Fibroblast of gingiva (primary cell): ENCODE results near the gene OIT3.
A peak's percentile ranks its signal among the peaks of the same experiment; 100 is the strongest.

Source experiments
- DNase-seq: peaks from one replicate; pipeline ENCODE4 v3.0.0-alpha.2; 2011; ENCODE audit warnings: low read depth

The OIT3 gene

GRCh38 chr10:72893136-72893798, at the start of gene OIT3:
Gene OIT3 (plus strand): TSS chr10:72893739. CDS start chr10:72893799, 60 bp downstream.
- peak; percentile 4 for DNase-seq

GRCh38 chr10:72846238-72846637, 47.3 kb upstream of the OIT3 start:
- DNase-seq: peak; percentile 35

GRCh38 chr10:72847681-72848080, 45.9 kb upstream of the OIT3 start:
- DNase-seq: no peak

- no peak for DNase-seq
Measured at GRCh38 chr10:72850861-72851260, 42.7 kb upstream of the OIT3 start.

GRCh38 chr10:72851509-72851908, 42.0 kb upstream of the OIT3 start:
- no peak for DNase-seq

- no peak for DNase-seq
Measured at GRCh38 chr10:72852508-72852907, 41.0 kb upstream of the OIT3 start.

GRCh38 chr10:72855129-72855528, 38.4 kb upstream of the OIT3 start:
- DNase-seq: no peak

GRCh38 chr10:72855790-72856189, 37.7 kb upstream of the OIT3 start:
- no peak for DNase-seq

GRCh38 chr10:72858067-72858466, 35.5 kb upstream of the OIT3 start:
- no peak for DNase-seq

- no peak for DNase-seq
Measured at GRCh38 chr10:72862957-72863356, 30.6 kb upstream of the OIT3 start.

GRCh38 chr10:72875250-72876055, 18.1 kb upstream of the OIT3 start:
- DNase-seq: peak; percentile 4

GRCh38 chr10:72879245-72879644, 14.3 kb upstream of the OIT3 start:
- DNase-seq: no peak

GRCh38 chr10:72881291-72881690, 12.2 kb upstream of the OIT3 start:
- DNase-seq: no peak

- DNase-seq: no peak
Measured at GRCh38 chr10:72883861-72884260, 9.7 kb upstream of the OIT3 start.

- no peak for DNase-seq
Measured at GRCh38 chr10:72885953-72886352, 7.6 kb upstream of the OIT3 start.

GRCh38 chr10:72886621-72887020, 6.9 kb upstream of the OIT3 start:
- no peak for DNase-seq

- DNase-seq: no peak
Measured at GRCh38 chr10:72887043-72887442, 6.5 kb upstream of the OIT3 start.

- DNase-seq: no peak
Measured at GRCh38 chr10:72888151-72888638, 5.3 kb upstream of the OIT3 start.

- peak; percentile 18 for DNase-seq
Measured at GRCh38 chr10:72889391-72889831, 4.1 kb upstream of the OIT3 start.

GRCh38 chr10:72890086-72890485, 3.5 kb upstream of the OIT3 start:
- no peak for DNase-seq

- DNase-seq: no peak
Measured at GRCh38 chr10:72895236-72895850, 1.8 kb downstream of the OIT3 start.

- DNase-seq: no peak
Measured at GRCh38 chr10:72898616-72899015, 5.1 kb downstream of the OIT3 start.

- no peak for DNase-seq
Measured at GRCh38 chr10:72899545-72899944, 6.0 kb downstream of the OIT3 start.
